Peyer's patch (tissue), 4 donors: ENCODE measurements around the gene SMTNL2. TPM values are rescaled to one million over a fixed set of nuclear protein-coding genes. Genes with fewer than 3 reads are reported as not detected.
"Not testable (repeated sequence)": the region's sequence is repeated elsewhere in the genome, so short reads cannot be mapped to it uniquely, and the experiment has no call there.

Experiments
- DNase-seq, 3 donors: peaks; one replicate each; pipeline ENCODE4 v3.0.0-alpha.2; 2017 to 2019
- H3K27ac ChIP-seq, 4 donors: fragments of 200-600 bp; sonication (generic); one replicate each; pipeline ENCODE4 v1.5.1; 2016 to 2019
- H3K27me3 ChIP-seq, 2 donors: fragments of 200-600 bp; sonication (generic); one replicate each; pipeline ENCODE4 v1.5.1; 2019
- H3K36me3 ChIP-seq, 3 donors: fragments of 200-600 bp; sonication (generic); one replicate each; pipeline ENCODE4 v1.5.1; 2016 to 2019
- H3K4me1 ChIP-seq, 4 donors: fragments of 200-600 bp; sonication (generic); one replicate each; pipeline ENCODE4 v1.5.1; 2016 to 2019
- H3K4me3 ChIP-seq, 4 donors: fragments of 200-600 bp; sonication (generic); 1 replicate in 3 of 4; 2 replicates in 1 of 4; pipeline ENCODE4 v1.5.1; 2016 to 2019; ENCODE audit warnings: mild to moderate bottlenecking in 1 of 4
- H3K9me3 ChIP-seq, 4 donors: fragments of 200-600 bp; sonication (generic); one replicate each; pipeline ENCODE4 v1.5.1; 2016 to 2019; ENCODE audit warnings: mild to moderate bottlenecking in 1 of 4
- POLR2A ChIP-seq, 2 donors: fragments of 450-650 bp; IDR thresholded peaks; one replicate each; pipeline ENCODE4 v1.5.1; 2017; ENCODE audit warnings: antibody characterized with exemption in 2 of 2, mild to moderate bottlenecking in 2 of 2, moderate library complexity in 2 of 2
- total RNA-seq, 4 donors: library from RNA; depleted of rRNA; stranded (reverse); fragments of >200 nt; gene quantifications; one replicate each; pipeline ENCODE4 v1.1.0, GENCODE V29; 2016
- TF ChIP-seq, protein P1 (sequence below), 6 experiments: fragments of 450-650 bp in 4 of 6; fragments of 200-600 bp in 2 of 6; sonication (generic) in 1 of 6; IDR thresholded peaks; one replicate each; pipeline ENCODE4 v1.5.1; 2017 to 2019; ENCODE audit warnings: antibody characterized with exemption in 6 of 6, mild to moderate bottlenecking in 3 of 6, moderate library complexity in 1 of 6

The SMTNL2 gene
- total RNA-seq, 4 donors from 2014 or later = 1.2 TPM; not detected in 3

DNA sequence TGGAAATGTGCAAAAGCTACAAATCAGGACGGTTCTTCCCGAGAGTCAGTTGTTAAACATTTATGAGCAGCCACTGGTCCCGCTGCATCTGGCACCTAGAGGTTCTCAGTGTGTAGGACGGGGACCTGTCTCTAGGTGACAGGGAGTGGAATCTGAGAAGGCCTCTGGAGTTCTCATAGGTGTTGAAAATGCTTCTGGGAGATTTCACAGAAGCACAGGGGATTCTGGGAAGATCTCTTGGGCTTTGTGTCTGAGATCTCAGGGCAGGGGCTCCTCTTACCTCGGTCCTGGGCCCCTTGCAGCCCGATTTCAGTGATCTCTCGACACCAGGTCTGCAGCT, 48.2 kb downstream of the SMTNL2 start:
- TF ChIP-seq, protein P1, sequence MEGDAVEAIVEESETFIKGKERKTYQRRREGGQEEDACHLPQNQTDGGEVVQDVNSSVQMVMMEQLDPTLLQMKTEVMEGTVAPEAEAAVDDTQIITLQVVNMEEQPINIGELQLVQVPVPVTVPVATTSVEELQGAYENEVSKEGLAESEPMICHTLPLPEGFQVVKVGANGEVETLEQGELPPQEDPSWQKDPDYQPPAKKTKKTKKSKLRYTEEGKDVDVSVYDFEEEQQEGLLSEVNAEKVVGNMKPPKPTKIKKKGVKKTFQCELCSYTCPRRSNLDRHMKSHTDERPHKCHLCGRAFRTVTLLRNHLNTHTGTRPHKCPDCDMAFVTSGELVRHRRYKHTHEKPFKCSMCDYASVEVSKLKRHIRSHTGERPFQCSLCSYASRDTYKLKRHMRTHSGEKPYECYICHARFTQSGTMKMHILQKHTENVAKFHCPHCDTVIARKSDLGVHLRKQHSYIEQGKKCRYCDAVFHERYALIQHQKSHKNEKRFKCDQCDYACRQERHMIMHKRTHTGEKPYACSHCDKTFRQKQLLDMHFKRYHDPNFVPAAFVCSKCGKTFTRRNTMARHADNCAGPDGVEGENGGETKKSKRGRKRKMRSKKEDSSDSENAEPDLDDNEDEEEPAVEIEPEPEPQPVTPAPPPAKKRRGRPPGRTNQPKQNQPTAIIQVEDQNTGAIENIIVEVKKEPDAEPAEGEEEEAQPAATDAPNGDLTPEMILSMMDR (IDR thresholded peaks at IDR 0.05) = no peak
- no peak for TF ChIP-seq POLR2A (IDR thresholded peaks at IDR 0.05)
- Histone ChIP-seq H3K27ac (no peak overlapping the region), H3K4me3 (no peak overlapping the region), H3K27me3 (no peaks in the 10 kb centered on the region), H3K9me3 (no peaks in the 10 kb centered on the region), H3K36me3 (no peaks in the 10 kb centered on the region), H3K4me1 (peaks cover 0 to 11% (median 3%) of the 10 kb centered on the region in 4 donors)
- DNase-seq = no peak

DNA sequence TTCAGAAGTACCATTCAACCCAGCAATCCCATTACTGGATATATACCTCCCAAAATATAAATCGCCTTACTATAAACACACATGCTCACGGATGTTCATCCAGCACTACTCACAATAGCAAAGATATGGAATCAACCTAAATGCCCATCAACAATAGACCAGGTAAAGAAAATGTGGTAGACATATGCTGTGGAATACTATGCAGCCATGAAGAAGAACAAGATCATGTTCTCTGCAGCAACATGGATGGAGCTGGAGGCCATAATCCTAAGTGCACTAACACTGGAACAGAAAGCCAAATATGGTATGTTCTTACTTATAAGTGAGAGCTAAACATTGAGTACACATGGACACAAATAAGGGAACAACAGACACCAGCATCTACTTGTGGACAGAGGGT, 49.3 kb downstream of the SMTNL2 start:
- H3K27me3 ChIP-seq = no peaks in the 10 kb centered on the region
- no peak for TF ChIP-seq POLR2A (IDR thresholded peaks at IDR 0.05)
- TF ChIP-seq, protein P1 (IDR thresholded peaks at IDR 0.05) = no peak
- no peak overlapping the region for H3K4me3 ChIP-seq
- DNase-seq = no peak
- H3K9me3 ChIP-seq = no peaks in the 10 kb centered on the region
- peaks cover 0 to 11% (median 3%) of the 10 kb centered on the region in 4 donors for H3K4me1 ChIP-seq
- no peaks in the 10 kb centered on the region for H3K36me3 ChIP-seq
- no peak overlapping the region for H3K27ac ChIP-seq

DNA sequence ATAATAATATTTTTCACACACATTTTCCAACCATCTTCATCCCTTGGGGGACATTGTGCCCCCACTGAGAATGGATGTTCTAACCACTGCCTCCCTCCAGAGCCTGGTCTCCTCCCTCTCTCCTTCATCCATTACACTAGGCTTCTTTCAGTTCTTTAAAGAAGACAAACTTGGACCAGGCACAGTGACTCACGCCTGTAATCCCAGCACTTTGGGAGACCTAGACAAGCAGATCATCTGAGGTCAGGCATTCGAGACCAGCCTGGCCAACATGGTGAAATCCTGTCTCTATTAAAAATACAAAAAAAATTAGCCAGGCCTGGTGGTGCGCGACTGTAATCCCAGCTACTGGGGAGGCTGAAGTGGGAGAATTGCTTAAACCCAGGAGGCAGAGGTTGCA, 50.6 kb downstream of the SMTNL2 start:
- Histone ChIP-seq H3K4me1 (peaks cover 0 to 11% (median 6%) of the 10 kb centered on the region in 4 donors), H3K27me3 (peaks cover 0 to 4% of the 10 kb centered on the region in 2 donors), H3K4me3 (no peak overlapping the region), H3K36me3 (no peaks in the 10 kb centered on the region), H3K9me3 (no peaks in the 10 kb centered on the region), H3K27ac (no peak overlapping the region)
- TF ChIP-seq POLR2A (IDR thresholded peaks at IDR 0.05) = no peak
- TF ChIP-seq, protein P1 (IDR thresholded peaks at IDR 0.05) = no peak
- DNase-seq = peak in 1 of 3 donors; percentile 23

DNA sequence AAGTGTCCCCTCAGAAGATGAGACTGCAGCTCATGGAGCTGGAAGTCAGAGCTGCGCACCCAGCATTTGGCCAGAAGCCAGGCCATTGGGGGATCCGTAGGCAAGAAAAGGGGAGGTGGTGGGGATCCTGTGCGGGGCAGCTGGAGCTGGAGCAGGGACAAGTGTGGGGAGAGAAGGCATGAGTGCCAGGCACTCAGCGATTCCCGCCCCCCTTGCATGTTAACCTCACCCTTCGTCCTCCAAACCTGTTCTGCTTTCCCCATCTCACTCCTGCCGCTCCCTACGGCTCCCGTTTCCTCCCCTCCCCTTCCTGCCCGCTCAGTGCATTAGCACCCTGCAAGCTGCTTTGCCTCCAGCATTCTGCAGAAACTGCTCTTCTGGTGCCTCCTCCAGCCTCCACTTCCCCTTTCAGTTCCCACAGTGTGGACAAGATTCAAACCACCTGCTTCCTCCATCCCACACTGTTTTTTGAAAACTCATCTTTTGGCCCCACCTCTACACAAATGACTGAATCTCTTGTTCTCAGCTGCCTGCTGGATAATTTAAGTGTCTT, 51.6 kb downstream of the SMTNL2 start:
- Histone ChIP-seq H3K27ac (no peak overlapping the region), H3K4me3 (peak overlapping the region in 1 of 4 donors; percentile 12), H3K36me3 (no peaks in the 10 kb centered on the region), H3K9me3 (no peaks in the 10 kb centered on the region), H3K27me3 (peaks cover 0 to 4% of the 10 kb centered on the region in 2 donors), H3K4me1 (peaks cover 0 to 11% (median 6%) of the 10 kb centered on the region in 4 donors)
- DNase-seq = peak in 2 of 3 donors; percentile 48 to 63
- no peak for TF ChIP-seq POLR2A (IDR thresholded peaks at IDR 0.05)
- TF ChIP-seq, protein P1 (IDR thresholded peaks at IDR 0.05) = no peak

DNA sequence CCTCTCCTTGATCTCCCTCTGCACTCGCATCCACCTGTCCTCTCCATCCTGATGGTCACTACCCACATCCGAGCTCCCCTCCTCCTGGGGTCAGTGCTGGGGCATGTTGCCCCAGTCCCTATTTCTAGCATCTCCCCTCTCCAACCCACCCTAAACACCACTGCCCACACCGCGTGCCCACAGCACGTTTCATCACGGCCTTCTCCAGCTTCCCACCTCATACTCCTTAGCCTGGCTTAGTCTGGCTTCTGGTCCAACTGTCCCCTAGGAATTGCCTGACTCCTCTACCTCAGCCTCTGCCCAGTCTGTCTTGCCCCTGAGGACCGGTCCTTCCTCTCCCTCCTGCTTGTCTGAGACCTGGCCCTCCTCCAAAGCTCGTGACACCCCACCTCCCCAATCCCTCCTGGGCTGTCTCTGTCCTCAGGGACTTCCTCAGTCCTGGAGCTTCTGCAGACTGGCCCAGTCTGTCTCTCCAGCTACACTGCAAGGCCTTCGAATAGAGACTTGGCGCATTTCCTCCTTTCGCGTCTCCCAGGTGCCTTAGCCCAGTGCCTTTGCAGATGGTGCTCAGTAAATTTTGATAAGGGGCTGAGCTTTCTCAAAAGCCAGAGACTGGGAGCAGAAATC, 52.3 kb downstream of the SMTNL2 start:
- peaks cover 0 to 11% (median 8%) of the 10 kb centered on the region in 4 donors for H3K4me1 ChIP-seq
- H3K27ac ChIP-seq = no peak overlapping the region
- no peak overlapping the region for H3K4me3 ChIP-seq
- H3K27me3 ChIP-seq = peaks cover 0 to 4% of the 10 kb centered on the region in 2 donors
- H3K9me3 ChIP-seq = no peaks in the 10 kb centered on the region
- no peak for DNase-seq
- no peak for TF ChIP-seq POLR2A (IDR thresholded peaks at IDR 0.05)
- TF ChIP-seq, protein P1 (IDR thresholded peaks at IDR 0.05) = no peak
- H3K36me3 ChIP-seq = no peaks in the 10 kb centered on the region

DNA sequence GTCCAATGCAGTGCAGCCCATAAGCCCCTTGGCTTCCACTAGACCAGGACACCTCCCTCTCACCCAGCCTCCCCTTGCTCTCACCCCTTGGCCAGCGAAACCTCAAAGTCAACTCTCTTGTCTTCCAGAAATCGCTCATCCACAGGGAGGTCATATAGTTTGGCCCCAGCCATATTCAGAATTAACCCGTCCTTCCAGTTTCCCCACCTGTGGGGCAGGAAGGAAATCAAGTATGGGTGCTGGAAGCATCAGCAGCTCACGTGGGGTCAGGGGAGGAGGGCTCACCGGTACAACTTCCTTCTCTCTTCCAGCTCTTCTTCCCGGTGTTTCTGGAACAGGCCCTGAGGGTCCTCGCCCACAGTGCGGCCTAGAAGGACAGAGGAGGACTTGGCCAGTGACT, 54.4 kb downstream of the SMTNL2 start:
- not testable (repeated sequence) for H3K27ac ChIP-seq
- H3K4me1 ChIP-seq = peaks cover 0 to 12% (median 8%) of the 10 kb centered on the region in 4 donors

More for the DNA sequence above, 54.4 kb downstream of the SMTNL2 start:
- H3K36me3 ChIP-seq, H3K9me3 ChIP-seq, DNase-seq, H3K27me3 ChIP-seq, H3K4me3 ChIP-seq: not testable (repeated sequence)
